GM18519 (cell line): ENCODE data around the gene COL9A2.

ENCODE experiments used
- ATAC-seq: cut with Tn5 transposase; IDR thresholded peaks from one replicate; pipeline ENCODE4 v1.9.1; 2021; ENCODE audit warnings: mild to moderate bottlenecking, moderate library complexity; ENCODE audit not compliant: unreplicated experiment, low FRiP score

COL9A2 gene

DNA sequence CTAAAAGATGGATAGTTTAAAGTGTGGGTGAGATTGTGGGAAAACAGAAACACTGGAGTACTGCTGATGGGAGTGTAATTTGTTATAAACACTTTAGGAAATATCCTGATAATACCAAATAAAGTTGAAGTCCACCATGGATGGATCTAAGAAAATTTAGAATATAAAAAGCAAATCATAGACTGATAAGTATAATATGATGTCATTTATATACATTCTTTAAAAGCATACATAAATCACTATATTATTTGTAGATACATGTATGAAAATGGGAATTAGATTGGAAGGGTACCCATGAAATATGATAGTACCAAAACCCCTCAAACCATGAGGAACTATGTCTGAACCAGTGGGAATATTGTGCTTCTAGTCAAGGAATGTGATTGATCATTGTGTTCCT, 51.2 kb downstream of the COL9A2 start:
- ATAC-seq = no peak

DNA sequence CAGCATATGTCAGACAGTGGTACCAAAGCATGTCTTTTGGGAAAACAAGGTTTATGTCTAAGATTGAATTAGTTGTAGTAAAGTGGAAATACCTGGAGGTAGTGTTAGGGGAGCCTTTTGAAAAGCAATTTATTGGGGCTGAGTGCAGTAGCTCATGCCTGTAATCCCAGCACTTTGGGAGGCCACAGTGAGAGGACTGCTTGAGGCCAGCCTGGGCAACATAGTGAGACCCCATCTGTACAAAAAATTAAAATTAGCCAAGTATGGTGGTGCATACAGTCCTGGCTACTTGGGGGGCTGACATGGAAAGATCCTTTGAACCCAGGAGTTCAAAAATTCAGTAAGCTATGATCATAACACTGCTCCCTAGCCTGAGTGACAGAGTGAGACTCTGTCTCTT, 51.8 kb downstream of the COL9A2 start:
- no peak for ATAC-seq

DNA sequence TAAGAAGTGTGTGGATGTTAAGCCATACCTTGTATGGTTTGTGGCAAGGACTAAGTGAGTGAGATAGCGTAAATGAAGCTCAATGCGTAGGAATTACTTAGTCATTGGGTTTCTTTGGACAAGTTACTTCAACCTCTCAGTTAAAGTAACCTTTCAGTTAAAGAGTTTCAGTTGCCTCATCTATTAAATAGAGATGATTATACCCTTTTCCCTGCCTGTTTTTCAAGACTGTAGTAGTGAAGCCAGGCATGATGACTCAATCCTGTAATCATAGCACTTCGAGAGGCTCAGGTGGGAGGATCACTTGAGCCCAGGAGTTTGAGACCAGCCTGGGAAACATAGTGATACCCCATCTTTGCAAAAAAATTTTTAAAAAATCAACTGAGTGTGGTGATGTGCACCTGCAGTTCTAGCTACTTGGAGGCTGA, 52.7 kb downstream of the COL9A2 start:
- ATAC-seq = no peak

DNA sequence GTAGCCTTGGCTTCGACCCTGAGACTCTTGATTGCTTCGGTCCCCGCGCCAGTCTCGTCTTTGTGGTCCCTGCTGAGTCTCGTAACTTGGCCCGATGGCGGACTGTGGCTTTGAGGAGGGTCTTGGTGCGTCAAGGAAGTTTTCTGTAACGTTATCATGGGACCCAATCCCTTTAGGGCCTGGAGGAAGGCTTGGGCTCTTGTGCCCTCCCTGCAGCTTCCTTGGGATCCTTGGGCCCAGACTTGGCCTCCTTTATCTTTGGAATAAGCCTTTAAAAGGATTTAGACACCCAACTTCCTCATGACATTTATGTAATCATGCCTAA, 58.7 kb downstream of the COL9A2 start:
- ATAC-seq = no peak

DNA sequence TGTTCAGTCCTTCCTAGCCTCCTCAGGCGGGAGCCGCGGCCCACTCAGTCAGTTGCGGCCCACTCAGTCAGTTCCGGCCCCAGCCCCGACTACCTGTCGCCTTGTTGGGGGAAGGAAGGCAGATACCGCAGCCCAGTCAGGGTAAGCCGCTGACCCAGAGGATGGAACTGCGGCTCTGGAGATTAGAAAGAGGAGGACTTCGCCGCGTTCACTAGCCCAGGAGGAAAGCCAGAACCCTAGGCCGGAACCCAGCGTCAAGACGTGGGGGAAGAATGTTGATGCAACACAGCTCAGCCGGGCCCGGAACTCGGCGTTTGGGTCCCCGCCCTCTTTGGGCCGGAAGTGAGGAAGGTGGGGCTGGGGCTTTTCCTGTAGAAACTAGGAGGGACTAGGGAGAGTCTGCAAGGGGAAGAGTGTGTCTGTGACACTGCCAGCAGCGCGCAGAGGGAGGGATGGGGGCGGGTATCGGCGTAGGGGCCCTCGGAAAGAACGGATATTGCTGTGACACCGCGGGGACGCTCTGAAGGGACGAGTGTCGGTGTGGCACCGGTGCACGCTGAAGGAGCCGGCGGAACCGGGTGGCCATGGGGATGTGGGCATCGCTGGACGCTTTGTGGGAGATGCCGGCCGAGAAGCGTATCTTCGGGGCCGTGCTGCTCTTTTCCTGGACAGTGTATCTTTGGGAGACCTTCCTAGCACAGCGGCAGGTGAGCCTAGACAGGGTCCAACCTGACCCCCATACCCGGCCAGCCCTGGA, 59.2 kb downstream of the COL9A2 start, which contains the start of gene ZMPSTE24:
TSS of gene ZMPSTE24 (plus strand) at position 549 of the 757 bp plus-strand sequence. CDS start at position 585, 36 bp downstream.
- ATAC-seq = peak; percentile 74

DNA sequence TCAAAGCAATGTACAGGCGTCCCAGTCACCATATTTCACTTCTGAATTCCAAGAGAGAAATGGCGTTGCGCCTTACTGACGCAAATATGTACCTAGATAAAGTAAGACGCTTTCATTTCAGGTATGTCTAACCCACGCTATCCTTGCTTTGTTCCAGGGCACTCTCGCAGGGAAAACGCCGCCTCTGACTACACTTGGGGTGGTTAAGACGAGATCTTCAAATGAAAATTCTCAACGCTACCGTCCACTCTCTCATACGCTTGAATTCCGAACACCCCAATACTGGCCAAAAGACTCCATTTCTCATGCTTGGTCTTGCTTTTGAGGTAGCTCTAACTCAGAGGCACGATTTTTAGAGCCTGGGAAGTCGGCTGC, 59.8 kb downstream of the COL9A2 start:
- ATAC-seq = peak; percentile 9

DNA sequence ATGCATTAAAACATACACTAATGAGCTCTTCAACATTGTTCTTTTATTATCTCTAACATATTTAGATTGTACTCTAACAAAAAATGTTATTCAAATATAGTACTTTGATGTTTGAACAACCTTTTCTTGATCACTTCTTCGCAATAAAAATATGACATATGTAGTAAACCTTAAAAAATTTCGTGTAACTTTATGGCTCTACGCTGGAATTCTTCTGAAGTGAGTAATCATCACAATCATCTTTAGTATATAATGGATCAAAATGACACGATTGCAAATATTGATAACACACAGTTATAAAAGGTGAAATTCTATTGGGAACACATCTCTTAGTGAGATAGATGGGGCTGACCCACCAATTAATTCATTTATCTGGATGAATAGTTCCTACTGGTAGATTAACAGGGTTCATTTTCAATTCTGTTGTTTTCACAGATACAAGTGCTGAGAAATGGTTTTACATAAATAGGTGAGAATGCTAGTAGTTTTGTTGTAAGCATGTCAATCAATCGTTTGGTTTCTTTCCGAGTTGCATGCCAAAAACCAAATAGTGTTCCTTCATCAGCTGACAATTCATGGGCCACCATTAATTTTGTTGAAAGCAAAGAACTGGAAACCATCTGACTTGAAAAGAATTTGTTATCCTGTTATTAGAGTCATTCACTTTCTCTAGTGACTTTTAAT, 60.5 kb downstream of the COL9A2 start:
- no peak for ATAC-seq

DNA sequence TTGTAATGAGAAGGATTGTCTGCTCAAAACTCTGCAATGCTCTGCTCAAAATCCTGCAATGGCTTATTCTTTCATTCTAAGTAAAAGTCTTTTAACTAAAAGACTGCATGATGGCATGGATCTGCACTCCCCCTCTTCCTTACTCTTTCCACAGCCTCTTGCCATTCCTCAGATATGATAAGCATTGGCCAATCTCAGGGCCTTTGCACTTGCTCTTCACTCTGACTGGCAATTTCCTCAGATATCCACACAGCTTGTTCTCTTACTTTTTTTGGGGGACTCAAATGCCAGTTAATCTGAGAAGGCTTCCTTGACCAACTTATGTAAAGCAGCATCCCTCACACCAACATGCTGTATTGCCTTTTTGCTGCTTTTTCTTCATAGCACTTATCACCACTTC, 61.9 kb downstream of the COL9A2 start:
- ATAC-seq = no peak

DNA sequence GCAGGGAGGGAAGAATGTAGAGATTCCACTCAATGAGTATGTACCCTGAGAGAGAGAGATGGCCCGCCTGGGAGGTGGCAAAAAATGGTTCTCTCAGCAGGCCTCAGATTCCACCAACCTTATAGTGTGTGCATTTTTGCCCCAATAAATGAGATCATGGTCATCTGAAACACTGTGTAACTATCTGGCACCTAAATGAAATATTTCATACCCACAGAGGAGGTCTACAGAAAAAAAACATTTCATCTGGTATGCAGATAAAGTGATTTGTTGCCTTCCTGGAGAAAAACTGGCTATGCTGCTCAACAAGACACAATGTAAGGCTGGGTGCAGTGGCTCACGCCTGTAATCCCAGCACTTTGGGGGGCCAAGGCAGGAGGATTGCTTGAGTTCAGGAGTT, 64.5 kb downstream of the COL9A2 start:
- no peak for ATAC-seq

DNA sequence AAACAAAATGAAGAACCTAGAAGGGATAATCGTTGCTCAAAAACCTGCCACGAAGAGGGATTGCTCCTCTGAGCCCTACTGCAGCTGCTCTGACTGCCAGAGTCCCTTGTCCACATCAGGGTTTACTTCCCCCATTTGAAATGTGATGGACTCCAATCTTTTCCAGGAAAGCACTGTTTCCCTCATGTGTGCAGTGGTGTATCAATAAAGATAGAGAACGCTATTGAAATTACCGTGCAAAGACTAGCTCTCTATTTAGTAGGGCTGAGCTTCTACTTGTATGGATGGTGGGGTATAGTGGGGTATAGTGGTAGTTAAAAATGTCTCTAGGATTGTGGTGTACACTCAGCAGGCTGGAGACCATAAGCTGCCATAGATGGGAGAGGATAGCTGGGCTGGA, 65.6 kb downstream of the COL9A2 start:
- no peak for ATAC-seq
